Upper lobe of right lung (tissue), 1 donor: ENCODE data around the gene HDAC4. TPM values are rescaled to one million over a fixed set of nuclear protein-coding genes. Genes with fewer than 3 reads are reported as not detected.

Experiments
- ATAC-seq: fragments of 200-7000 bp; cut with Tn5 transposase; one replicate; pipeline ENCODE4 v1.9.1; 2020; ENCODE audit warnings: mild to moderate bottlenecking, moderate library complexity
- DNase-seq: peaks from one replicate; pipeline ENCODE4 v3.0.0-alpha.2; 2020
- H3K27ac ChIP-seq: fragments of 200-600 bp; one replicate; pipeline ENCODE4 v1.8.0; 2022
- H3K27me3 ChIP-seq: fragments of 200-600 bp; one replicate; pipeline ENCODE4 v1.8.0; 2022; ENCODE audit warnings: mild to moderate bottlenecking
- H3K36me3 ChIP-seq: fragments of 200-600 bp; one replicate; pipeline ENCODE4 v1.8.0; 2022
- H3K4me1 ChIP-seq: fragments of 200-600 bp; one replicate; pipeline ENCODE4 v1.8.0; 2022
- H3K4me3 ChIP-seq: fragments of 200-600 bp; one replicate; pipeline ENCODE4 v1.8.0; 2022; ENCODE audit warnings: mild to moderate bottlenecking
- H3K9me3 ChIP-seq: fragments of 200-600 bp; one replicate; pipeline ENCODE4 v1.8.0; 2022
- CTCF ChIP-seq: fragments of 200-600 bp; IDR thresholded peaks from one replicate; pipeline ENCODE4 v1.8.0; 2022; ENCODE audit warnings: antibody characterized with exemption
- intact Hi-C: fragments of 100-400 bp; cut with DNase I; formaldehyde crosslinking; loops from one replicate; pipeline ENCODE4 v1.11.0; 2022
- total RNA-seq: library from RNA; stranded (reverse); fragmentation: NEBNext Ultra II Directional; extraction: Animal tissue kit (Norgen Biotek cat#: 25700); gene quantifications from one replicate; pipeline ENCODE4 v1.2.1, GENCODE V29; 2021
- donor health status: DM: no; HTN: yes; CAD: no; lungs with severe emphysema.

HDAC4 gene
- total RNA-seq, 1 donor from 2014 or later = 44.1 TPM

- Histone ChIP-seq H3K36me3 (no peaks in the 10 kb centered on the region), H3K27me3 (no peaks in the 10 kb centered on the region), H3K4me1 (peaks cover 20% of the 10 kb centered on the region), H3K9me3 (no peaks in the 10 kb centered on the region), H3K4me3 (no peak overlapping the region), H3K27ac (no peak overlapping the region)
- DNase-seq = no peak
- no peak for TF ChIP-seq CTCF
- intact Hi-C loops = no loop called here
- peak; percentile 34 for ATAC-seq
Observed at GRCh38 chr2:239257511-239257937, 143.3 kb downstream of the HDAC4 start.

GRCh38 chr2:239256350-239256743, 144.5 kb downstream of the HDAC4 start:
- Histone ChIP-seq H3K9me3 (no peaks in the 10 kb centered on the region), H3K27ac (no peak overlapping the region), H3K36me3 (no peaks in the 10 kb centered on the region), H3K27me3 (no peaks in the 10 kb centered on the region), H3K4me1 (peaks cover 26% of the 10 kb centered on the region), H3K4me3 (no peak overlapping the region)
- no peak for TF ChIP-seq CTCF
- intact Hi-C loops = no loop called here
- ATAC-seq = no peak
- DNase-seq = no peak

GRCh38 chr2:239255628-239256349, 145.0 kb downstream of the HDAC4 start:
- intact Hi-C loops = no loop called here

GRCh38 chr2:239255218-239255617, 145.6 kb downstream of the HDAC4 start:
- DNase-seq (no peak), ATAC-seq (no peak)
- H3K4me3 ChIP-seq = no peak overlapping the region
- no peaks in the 10 kb centered on the region for H3K27me3 ChIP-seq
- TF ChIP-seq CTCF = no peak
- no peaks in the 10 kb centered on the region for H3K36me3 ChIP-seq
- no peaks in the 10 kb centered on the region for H3K9me3 ChIP-seq
- peaks cover 28% of the 10 kb centered on the region for H3K4me1 ChIP-seq
- H3K27ac ChIP-seq = no peak overlapping the region
- intact Hi-C loops = no loop called here

More at GRCh38 chr2:239255628-239256349, 145.0 kb downstream of the HDAC4 start:
- H3K36me3 ChIP-seq = no peaks in the 10 kb centered on the region
- no peak overlapping the region for H3K4me3 ChIP-seq
- H3K27me3 ChIP-seq = no peaks in the 10 kb centered on the region
- TF ChIP-seq CTCF = no peak
- DNase-seq = no peak
- H3K27ac ChIP-seq = no peak overlapping the region
- no peaks in the 10 kb centered on the region for H3K9me3 ChIP-seq
- no peak for ATAC-seq
- H3K4me1 ChIP-seq = peaks cover 26% of the 10 kb centered on the region

- Histone ChIP-seq H3K9me3 (no peaks in the 10 kb centered on the region), H3K4me3 (no peak overlapping the region), H3K27ac (peak overlapping the region; percentile 9), H3K4me1 (peaks cover 29% of the 10 kb centered on the region), H3K36me3 (no peaks in the 10 kb centered on the region), H3K27me3 (no peaks in the 10 kb centered on the region)
- intact Hi-C loops = no loop called here
- ATAC-seq (peak; percentile 41), DNase-seq (no peak)
- no peak for TF ChIP-seq CTCF
Observed at GRCh38 chr2:239253701-239254436, 147.0 kb downstream of the HDAC4 start.
